Suprapubic skin (tissue), 4 donors: ENCODE data around the gene ST3GAL4.

Experiments used
- EP300 ChIP-seq: sonication (generic); formaldehyde crosslinking; IDR thresholded peaks from one replicate; pipeline ENCODE4 v1.6.1; 2017; ENCODE audit warnings: antibody characterized with exemption
- POLR2A ChIP-seq, 2 donors: fragments of 450-650 bp; IDR thresholded peaks; one replicate each; pipeline ENCODE4 v1.6.1; 2017; ENCODE audit warnings: antibody characterized with exemption in 2 of 2, mild to moderate bottlenecking in 2 of 2, moderate library complexity in 2 of 2
- POLR2AphosphoS5 ChIP-seq, 3 donors: sonication (generic); formaldehyde crosslinking; IDR thresholded peaks; one replicate each; pipeline ENCODE4 v1.6.1; 2017; ENCODE audit warnings: antibody characterized with exemption in 3 of 3
- TF ChIP-seq, protein P1 (sequence below), 2 donors: fragments of 200-600 bp in 1 of 2; fragments of 450-650 bp in 1 of 2; sonication (generic) in 1 of 2; IDR thresholded peaks; one replicate each; pipeline ENCODE4 v1.5.1; 2016 to 2019; ENCODE audit warnings: antibody characterized with exemption in 2 of 2, mild to moderate bottlenecking in 1 of 2, moderate library complexity in 1 of 2

DNA sequence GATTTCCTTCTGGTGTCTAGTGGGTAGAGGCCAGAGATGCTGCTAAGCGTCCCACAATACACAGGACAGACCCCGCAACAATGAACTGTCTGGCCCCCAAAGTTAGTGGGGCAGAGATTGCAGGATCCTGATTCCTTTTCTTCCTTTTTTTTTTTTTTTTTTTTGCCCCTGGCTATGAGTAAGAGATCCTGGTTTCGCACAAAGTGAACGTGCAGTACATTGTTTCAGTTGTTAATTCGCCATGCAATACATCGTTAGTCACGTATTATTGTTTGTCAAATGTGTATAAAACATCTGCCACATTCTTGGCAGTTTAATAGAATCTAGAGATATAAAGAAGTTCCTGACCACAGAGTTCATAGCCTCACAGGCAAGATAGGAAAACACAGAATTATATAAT lies 20.2 kb downstream of the ST3GAL4 start:
- TF ChIP-seq POLR2AphosphoS5 (IDR thresholded peaks at IDR 0.05) (no peak), POLR2A (IDR thresholded peaks at IDR 0.05) (no peak), EP300 (no peak)
- TF ChIP-seq, protein P1, sequence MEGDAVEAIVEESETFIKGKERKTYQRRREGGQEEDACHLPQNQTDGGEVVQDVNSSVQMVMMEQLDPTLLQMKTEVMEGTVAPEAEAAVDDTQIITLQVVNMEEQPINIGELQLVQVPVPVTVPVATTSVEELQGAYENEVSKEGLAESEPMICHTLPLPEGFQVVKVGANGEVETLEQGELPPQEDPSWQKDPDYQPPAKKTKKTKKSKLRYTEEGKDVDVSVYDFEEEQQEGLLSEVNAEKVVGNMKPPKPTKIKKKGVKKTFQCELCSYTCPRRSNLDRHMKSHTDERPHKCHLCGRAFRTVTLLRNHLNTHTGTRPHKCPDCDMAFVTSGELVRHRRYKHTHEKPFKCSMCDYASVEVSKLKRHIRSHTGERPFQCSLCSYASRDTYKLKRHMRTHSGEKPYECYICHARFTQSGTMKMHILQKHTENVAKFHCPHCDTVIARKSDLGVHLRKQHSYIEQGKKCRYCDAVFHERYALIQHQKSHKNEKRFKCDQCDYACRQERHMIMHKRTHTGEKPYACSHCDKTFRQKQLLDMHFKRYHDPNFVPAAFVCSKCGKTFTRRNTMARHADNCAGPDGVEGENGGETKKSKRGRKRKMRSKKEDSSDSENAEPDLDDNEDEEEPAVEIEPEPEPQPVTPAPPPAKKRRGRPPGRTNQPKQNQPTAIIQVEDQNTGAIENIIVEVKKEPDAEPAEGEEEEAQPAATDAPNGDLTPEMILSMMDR (IDR thresholded peaks at IDR 0.05): no peak
